CD4-positive, alpha-beta T cell treated with Interleukin-15 for 4 hours (primary cell): ENCODE data around the gene GLI3.
"Not testable (repeated sequence)": the region's sequence is repeated elsewhere in the genome, so short reads cannot be mapped to it uniquely, and the experiment has no call there.

ENCODE experiments used
- DNase-seq: peaks from one replicate; pipeline ENCODE4 v3.0.0-alpha.2; 2020; ENCODE audit warnings: low spot score

Gene GLI3

GRCh38 chr7:42212541-42213090 is 24.4 kb downstream of the GLI3 start:
- no peak for DNase-seq

- DNase-seq = no peak
These were observed 25.1 kb downstream of the GLI3 start for GRCh38 chr7:42211938-42212337.

GRCh38 chr7:42210779-42211178 is 26.2 kb downstream of the GLI3 start:
- DNase-seq = no peak

GRCh38 chr7:42210333-42210732 is 26.7 kb downstream of the GLI3 start:
- no peak for DNase-seq

GRCh38 chr7:42209085-42209484 is 27.9 kb downstream of the GLI3 start:
- DNase-seq = not testable (repeated sequence)

GRCh38 chr7:42208572-42208971 is 28.4 kb downstream of the GLI3 start:
- DNase-seq = no peak

GRCh38 chr7:42207420-42207819 is 29.6 kb downstream of the GLI3 start:
- no peak for DNase-seq

GRCh38 chr7:42203336-42203735 is 33.7 kb downstream of the GLI3 start:
- no peak for DNase-seq

GRCh38 chr7:42202601-42203000 is 34.4 kb downstream of the GLI3 start:
- no peak for DNase-seq

- DNase-seq = no peak
These were observed 37.9 kb downstream of the GLI3 start for GRCh38 chr7:42198974-42199668.

GRCh38 chr7:42198296-42198695 is 38.7 kb downstream of the GLI3 start:
- no peak for DNase-seq

GRCh38 chr7:42197451-42197850 is 39.6 kb downstream of the GLI3 start:
- DNase-seq = no peak

- DNase-seq = no peak
These were observed 42.8 kb downstream of the GLI3 start for GRCh38 chr7:42194238-42194637.

GRCh38 chr7:42193471-42194129 is 43.4 kb downstream of the GLI3 start:
- no peak for DNase-seq

- DNase-seq = no peak
These were observed 44.1 kb downstream of the GLI3 start for GRCh38 chr7:42192851-42193461.

- DNase-seq = no peak
These were observed 44.9 kb downstream of the GLI3 start for GRCh38 chr7:42192066-42192465.

- DNase-seq = no peak
These were observed 47.5 kb downstream of the GLI3 start for GRCh38 chr7:42189535-42189934.

GRCh38 chr7:42186151-42186550 is 50.9 kb downstream of the GLI3 start:
- DNase-seq = no peak

- no peak for DNase-seq
These were observed 51.3 kb downstream of the GLI3 start for GRCh38 chr7:42185726-42186125.

GRCh38 chr7:42183547-42183946 is 53.5 kb downstream of the GLI3 start:
- no peak for DNase-seq

- no peak for DNase-seq
These were observed 55.4 kb downstream of the GLI3 start for GRCh38 chr7:42181566-42181965.

GRCh38 chr7:42180806-42181205 is 56.2 kb downstream of the GLI3 start:
- DNase-seq = no peak

GRCh38 chr7:42176724-42177101 is 60.3 kb downstream of the GLI3 start:
- no peak for DNase-seq
